ENCODE measurements around the gene VTI1A. TPM values are rescaled to one million over a fixed set of nuclear protein-coding genes. Genes with fewer than 3 reads are reported as not detected.

The VTI1A gene
- total and polyA plus RNA-seq, 2 of the 13 experiments (the other 11 are each of a cell fraction or from before 2014, with no cell fraction given): 11.7 to 32.7 TPM

DNA sequence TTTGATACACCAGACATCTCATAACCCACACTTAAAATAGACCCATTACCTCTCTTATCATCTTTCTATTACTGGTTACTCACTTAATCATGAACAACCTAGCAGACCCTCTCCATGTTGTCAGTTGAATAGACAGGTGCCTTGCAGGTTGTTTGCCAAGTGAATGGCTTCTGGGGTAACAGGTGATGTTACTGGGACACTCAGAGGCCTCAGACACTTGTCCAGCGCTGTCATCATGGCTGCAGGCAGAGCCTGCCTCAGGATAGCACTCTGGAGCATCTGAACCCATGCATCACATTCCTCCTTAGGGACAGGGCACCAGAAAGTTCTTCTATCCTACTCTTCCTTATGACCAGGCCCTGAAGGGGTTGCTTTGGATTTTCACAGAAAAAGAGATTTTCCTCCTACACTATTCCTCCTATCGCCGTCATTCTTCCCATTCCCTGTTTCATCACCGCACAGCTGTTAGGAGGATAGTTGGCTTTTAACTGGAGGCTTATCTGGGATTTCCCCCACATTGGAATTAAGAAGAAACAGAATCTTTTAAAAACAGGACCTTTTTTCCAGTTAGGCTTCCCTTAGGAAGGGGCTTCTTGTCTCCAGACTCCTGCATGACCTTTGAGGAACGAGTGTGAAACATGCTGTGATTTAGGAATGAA, 182.1 kb downstream of the VTI1A start (continued):
- TF ChIP-seq, protein P1, sequence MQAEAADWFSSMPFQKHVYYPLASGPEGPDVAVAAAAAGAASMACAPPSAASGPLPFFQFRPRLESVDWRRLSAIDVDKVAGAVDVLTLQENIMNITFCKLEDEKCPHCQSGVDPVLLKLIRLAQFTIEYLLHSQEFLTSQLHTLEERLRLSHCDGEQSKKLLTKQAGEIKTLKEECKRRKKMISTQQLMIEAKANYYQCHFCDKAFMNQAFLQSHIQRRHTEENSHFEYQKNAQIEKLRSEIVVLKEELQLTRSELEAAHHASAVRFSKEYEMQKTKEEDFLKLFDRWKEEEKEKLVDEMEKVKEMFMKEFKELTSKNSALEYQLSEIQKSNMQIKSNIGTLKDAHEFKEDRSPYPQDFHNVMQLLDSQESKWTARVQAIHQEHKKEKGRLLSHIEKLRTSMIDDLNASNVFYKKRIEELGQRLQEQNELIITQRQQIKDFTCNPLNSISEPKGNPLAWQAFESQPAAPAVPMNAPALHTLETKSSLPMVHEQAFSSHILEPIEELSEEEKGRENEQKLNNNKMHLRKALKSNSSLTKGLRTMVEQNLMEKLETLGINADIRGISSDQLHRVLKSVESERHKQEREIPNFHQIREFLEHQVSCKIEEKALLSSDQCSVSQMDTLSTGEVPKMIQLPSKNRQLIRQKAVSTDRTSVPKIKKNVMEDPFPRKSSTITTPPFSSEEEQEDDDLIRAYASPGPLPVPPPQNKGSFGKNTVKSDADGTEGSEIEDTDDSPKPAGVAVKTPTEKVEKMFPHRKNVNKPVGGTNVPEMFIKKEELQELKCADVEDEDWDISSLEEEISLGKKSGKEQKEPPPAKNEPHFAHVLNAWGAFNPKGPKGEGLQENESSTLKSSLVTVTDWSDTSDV (CRISPR knock-in tag; IDR thresholded peaks at IDR 0.05): no peak
- TF ChIP-seq TCF7 (IDR thresholded peaks at IDR 0.05; ENCODE audit: low read depth): no peak
- no peak for TF ChIP-seq BRD4 (CRISPR knock-in tag; IDR thresholded peaks at IDR 0.05)
- no peak for TF ChIP-seq ONECUT2 (CRISPR knock-in tag; IDR thresholded peaks at IDR 0.05)
- TF ChIP-seq, protein P2, sequence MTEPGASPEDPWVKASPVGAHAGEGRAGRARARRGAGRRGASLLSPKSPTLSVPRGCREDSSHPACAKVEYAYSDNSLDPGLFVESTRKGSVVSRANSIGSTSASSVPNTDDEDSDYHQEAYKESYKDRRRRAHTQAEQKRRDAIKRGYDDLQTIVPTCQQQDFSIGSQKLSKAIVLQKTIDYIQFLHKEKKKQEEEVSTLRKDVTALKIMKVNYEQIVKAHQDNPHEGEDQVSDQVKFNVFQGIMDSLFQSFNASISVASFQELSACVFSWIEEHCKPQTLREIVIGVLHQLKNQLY (CRISPR knock-in tag; IDR thresholded peaks at IDR 0.05): no peak
- TF ChIP-seq ZNF160 (CRISPR knock-in tag; IDR thresholded peaks at IDR 0.05): no peak
- no peak for TF ChIP-seq TOPORS (CRISPR knock-in tag; IDR thresholded peaks at IDR 0.05)
- TF ChIP-seq, protein P3, sequence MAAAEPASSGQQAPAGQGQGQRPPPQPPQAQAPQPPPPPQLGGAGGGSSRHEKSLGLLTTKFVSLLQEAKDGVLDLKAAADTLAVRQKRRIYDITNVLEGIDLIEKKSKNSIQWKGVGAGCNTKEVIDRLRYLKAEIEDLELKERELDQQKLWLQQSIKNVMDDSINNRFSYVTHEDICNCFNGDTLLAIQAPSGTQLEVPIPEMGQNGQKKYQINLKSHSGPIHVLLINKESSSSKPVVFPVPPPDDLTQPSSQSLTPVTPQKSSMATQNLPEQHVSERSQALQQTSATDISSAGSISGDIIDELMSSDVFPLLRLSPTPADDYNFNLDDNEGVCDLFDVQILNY (CRISPR knock-in tag; conservative IDR thresholded peaks at IDR 0.05): no peak

Data from HepG2 (cell line).